ENCODE data around the gene GDF7. TPM values are rescaled to one million over a fixed set of nuclear protein-coding genes. Genes with fewer than 3 reads are reported as not detected.
A peak's percentile ranks its signal among the peaks of the same experiment; 100 is the strongest.

Gene GDF7
- total RNA-seq, 1 donor from 2014 or later: 0.82 TPM

GRCh38 chr2:20661421-20662307 lies 5.3 kb upstream of the GDF7 start:
- peak; percentile 88 for DNase-seq

GRCh38 chr2:20662308-20662937 lies 4.5 kb upstream of the GDF7 start:
- DNase-seq: no peak

- no peak for DNase-seq
Measured at GRCh38 chr2:20663196-20664070, 3.5 kb upstream of the GDF7 start.

GRCh38 chr2:20664071-20664390 lies 2.9 kb upstream of the GDF7 start:
- DNase-seq: no peak

GRCh38 chr2:20664431-20665242 lies 2.3 kb upstream of the GDF7 start:
- DNase-seq: no peak

GRCh38 chr2:20665243-20666004 lies 1.5 kb upstream of the GDF7 start:
- no peak for DNase-seq

DNA sequence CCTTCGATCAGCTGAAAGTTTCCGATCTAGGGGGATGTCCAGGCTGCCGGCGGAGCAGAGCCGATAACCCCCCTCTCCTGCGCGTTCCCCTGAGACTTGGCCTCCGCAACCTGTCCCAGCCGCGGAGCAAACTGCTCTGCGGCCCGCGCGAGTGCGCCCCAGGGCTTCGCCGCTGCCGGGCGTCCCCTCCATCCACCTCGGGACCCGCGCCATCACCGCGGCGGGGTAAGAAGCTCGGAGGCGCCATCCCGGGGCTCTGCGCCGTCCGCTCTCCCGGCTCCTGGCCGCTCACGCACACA lies 990 bp upstream of the GDF7 start:
- no peak for DNase-seq

GRCh38 chr2:20667151-20667530 lies 197 bp downstream of the GDF7 start:
- DNase-seq: no peak

DNA sequence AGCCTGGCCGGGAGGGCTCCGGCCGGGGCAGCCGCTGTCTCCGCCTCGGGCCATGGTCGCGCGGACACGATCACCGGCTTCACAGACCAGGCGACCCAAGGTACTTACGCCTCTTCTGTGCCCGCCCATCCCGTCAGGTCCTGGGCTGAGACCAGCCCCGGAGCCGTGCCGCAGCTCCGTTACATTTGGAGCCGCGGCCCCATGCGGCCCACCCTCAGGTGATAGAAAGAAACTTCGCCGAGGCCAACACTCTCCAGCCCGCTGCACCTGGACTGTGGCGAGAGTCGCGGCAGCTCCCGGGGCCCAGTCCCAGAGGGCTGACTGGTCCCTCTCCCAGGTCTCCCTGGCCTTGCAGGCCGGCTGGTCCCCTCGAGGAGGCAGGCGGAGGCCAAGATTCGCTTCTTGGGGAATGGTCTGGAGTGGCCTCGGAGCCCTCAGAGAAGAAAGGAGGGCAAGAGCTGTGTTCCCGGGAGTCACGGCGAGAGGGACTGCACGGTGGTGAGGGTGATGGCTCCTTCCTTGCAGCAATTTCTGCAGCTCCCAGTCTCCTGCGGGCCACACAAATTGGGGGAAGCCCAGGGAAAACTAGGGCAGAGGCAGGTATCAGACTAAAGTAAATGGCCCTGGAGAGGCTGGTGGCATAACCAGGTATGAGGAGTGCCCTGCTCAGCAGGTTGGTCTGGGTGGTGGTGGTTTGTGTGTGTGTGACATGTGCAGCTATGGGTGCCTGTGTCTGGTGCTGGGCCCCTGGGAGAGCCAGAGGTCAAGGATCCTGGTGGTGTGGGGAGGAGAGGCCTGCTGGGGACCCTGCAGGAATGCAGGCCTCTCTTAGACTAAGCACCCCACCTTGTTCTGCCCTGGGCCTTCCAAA lies 822 bp downstream of the GDF7 start:
- DNase-seq: no peak

DNA sequence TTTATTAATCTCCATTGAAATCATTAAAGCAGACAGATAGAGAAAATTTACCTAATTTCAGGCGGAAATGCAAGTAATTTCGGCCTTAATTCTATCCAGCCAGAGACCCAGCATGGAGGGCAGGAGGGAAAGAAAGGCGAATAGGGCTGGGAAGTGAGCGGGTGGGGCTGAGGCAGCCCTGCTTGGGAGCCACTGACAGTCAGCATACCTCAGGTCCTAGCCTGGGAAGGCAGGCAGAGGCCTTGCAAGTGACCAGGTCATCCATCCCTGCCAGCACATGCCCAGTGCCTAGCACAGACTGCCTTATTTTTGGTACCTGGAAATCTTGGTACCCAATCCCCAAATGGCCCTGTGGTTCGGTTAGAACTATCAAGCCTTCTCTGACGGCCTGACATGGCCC lies 1.5 kb downstream of the GDF7 start:
- DNase-seq: no peak

DNA sequence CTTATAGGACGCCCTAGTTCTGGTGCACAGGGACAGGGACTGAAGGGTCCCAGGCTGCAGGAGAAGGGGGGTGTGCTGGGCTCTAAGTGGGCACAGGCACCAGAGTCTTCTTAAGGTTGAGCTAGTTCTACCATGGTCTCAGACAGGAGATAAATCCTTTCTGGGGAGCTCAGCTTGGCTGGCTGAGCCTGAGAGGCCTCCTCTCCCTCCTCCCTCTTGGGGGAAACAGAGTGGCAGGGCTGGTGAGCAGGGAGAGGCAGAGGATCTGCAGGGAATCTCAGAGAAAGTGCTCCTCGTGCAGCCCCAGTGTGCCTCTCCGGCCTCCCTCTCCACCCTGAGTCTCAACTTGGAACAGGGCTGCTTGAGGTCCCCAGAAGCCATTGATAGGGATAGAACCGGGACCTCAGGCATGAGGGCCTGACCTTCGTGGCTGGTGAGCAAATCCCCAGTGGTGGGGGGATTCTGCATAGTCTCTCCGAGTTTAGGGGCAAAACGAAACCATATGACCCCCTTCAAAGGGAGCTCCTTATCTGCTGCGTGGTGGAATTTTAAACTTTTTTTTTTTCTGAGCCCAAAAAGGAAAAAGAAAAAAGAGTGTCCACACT lies 2.0 kb downstream of the GDF7 start:
- no peak for DNase-seq

- no peak for DNase-seq
Measured at GRCh38 chr2:20669562-20670314, 2.8 kb downstream of the GDF7 start.

- no peak for DNase-seq
Measured at GRCh38 chr2:20670315-20671035, 3.5 kb downstream of the GDF7 start.

GRCh38 chr2:20671036-20671735 lies 4.2 kb downstream of the GDF7 start:
- DNase-seq: no peak

DNA sequence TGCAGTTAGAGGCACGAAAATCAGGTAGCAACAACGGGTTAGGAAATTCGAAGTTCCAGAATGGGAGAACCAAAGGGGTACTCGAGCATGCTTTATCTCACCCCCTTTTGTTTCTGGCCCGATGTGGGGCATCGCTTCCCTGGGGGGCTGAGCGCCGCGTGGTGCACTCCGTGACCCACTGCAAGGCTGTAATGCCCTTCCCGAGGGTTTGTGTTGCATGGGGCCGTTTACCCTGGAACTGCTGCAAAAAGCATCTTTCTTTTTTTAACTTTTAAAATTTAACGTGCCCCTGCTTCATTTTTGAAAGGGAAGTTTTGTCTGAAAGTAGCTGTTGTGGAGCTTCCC lies 4.8 kb downstream of the GDF7 start:
- no peak for DNase-seq

GRCh38 chr2:20672201-20672951 lies 5.4 kb downstream of the GDF7 start:
- no peak for DNase-seq

GRCh38 chr2:20673686-20674308 lies 6.9 kb downstream of the GDF7 start:
- no peak for DNase-seq

All from tongue (tissue), 2 donors.